Body of pancreas (tissue), 4 donors: ENCODE results near the gene FBXO31. TPM values are rescaled to one million over a fixed set of nuclear protein-coding genes. Genes with fewer than 3 reads are reported as not detected.

Source experiments
- ATAC-seq: fragments of 150-250 bp; one replicate; pipeline ENCODE4 v1.9.1; 2016
- DNase-seq, 4 donors: peaks; one replicate each; pipeline ENCODE4 v3.0.0-alpha.2; 2019
- H3K27ac ChIP-seq, 4 donors: fragments of 200-600 bp; sonication (generic); 1 replicate in 3 of 4; 2 replicates in 1 of 4; pipeline versions ENCODE4 v1.5.1 to v1.6.1; 2016 to 2019; ENCODE audit warnings: mild to moderate bottlenecking in 1 of 4, mixed read lengths in 1 of 4, moderate library complexity in 1 of 4
- H3K27me3 ChIP-seq, 2 donors: fragments of 200-600 bp; sonication (generic); one replicate each; pipeline ENCODE4 v1.6.0; 2016; ENCODE audit warnings: mild to moderate bottlenecking in 1 of 2
- H3K36me3 ChIP-seq, 2 donors: fragments of 200-600 bp; sonication (generic); replicated peaks in 1 of 2; 2 replicates each; pipeline ENCODE4 v1.5.1; 2016; ENCODE audit warnings: low read depth in 2 of 2; ENCODE audit not compliant: insufficient read depth in 1 of 2
- H3K4me1 ChIP-seq: fragments of 200-600 bp; sonication (generic); one replicate; pipeline ENCODE4 v1.6.0; 2016
- H3K4me3 ChIP-seq, 2 donors: fragments of 200-600 bp; sonication (generic); 1 replicate in 1 of 2; 2 replicates in 1 of 2; pipeline ENCODE4 v1.5.1; 2016 to 2019
- H3K9me3 ChIP-seq, 3 donors: fragments of 200-600 bp; sonication (generic); 1 replicate in 2 of 3; 2 replicates in 1 of 3; pipeline ENCODE4 v1.5.1; 2016
- CTCF ChIP-seq, 7 experiments: fragments of 450-650 bp in 4 of 7; fragments of 200-600 bp in 3 of 7; sonication (generic) in 3 of 7; IDR thresholded peaks; one replicate each; pipeline ENCODE4 v1.5.1; 2016 to 2019; ENCODE audit warnings: antibody characterized with exemption in 7 of 7
- POLR2A ChIP-seq, 3 donors: fragments of 450-650 bp; IDR thresholded peaks; one replicate each; pipeline ENCODE4 v1.6.1; 2016; ENCODE audit warnings: antibody characterized with exemption in 3 of 3, mild to moderate bottlenecking in 2 of 3
- WGBS, 2 donors: methylation state at CpG; one replicate each; pipeline ENCODE4 v1.1.5; 2017; 5-methylcytosine and 5-hydroxymethylcytosine counted together
- intact Hi-C: fragments of 100-400 bp; cut with DNase I; formaldehyde crosslinking; loops from one replicate; pipeline ENCODE4 v1.15.1; 2023
- total RNA-seq, 2 donors: library from RNA; depleted of rRNA; stranded (reverse); fragments of >200 nt; gene quantifications; one replicate each; pipeline ENCODE4 v1.1.0, GENCODE V29; 2016

Gene FBXO31
- total RNA-seq, 2 donors from 2014 or later, result 35.5 to 46.8 TPM

GRCh38 chr16:87295259-87295658 lies 88.3 kb downstream of the FBXO31 start:
- 68 to 92% methylated on average over 4 of the region's 4 CpGs for WGBS, 2 donors
- H3K9me3 ChIP-seq, result no peaks in the 10 kb centered on the region
- no peak overlapping the region for H3K4me3 ChIP-seq
- intact Hi-C loops, result no loop called here
- no peaks in the 10 kb centered on the region for H3K27me3 ChIP-seq
- H3K4me1 ChIP-seq, result no peaks in the 10 kb centered on the region
- no peak overlapping the region for H3K27ac ChIP-seq
- TF ChIP-seq POLR2A (IDR thresholded peaks at IDR 0.05) (no peak), CTCF (IDR thresholded peaks at IDR 0.05) (no peak)
- DNase-seq (no peak), ATAC-seq (no peak)
- no peaks in the 10 kb centered on the region for H3K36me3 ChIP-seq

GRCh38 chr16:87293990-87294389 lies 89.6 kb downstream of the FBXO31 start:
- WGBS, 2 donors, result 86 to 92% methylated on average over 3 of the region's 3 CpGs
- DNase-seq (no peak), ATAC-seq (no peak)
- H3K4me1 ChIP-seq, result no peaks in the 10 kb centered on the region
- H3K27me3 ChIP-seq, result no peaks in the 10 kb centered on the region
- no peak for TF ChIP-seq POLR2A (IDR thresholded peaks at IDR 0.05)
- TF ChIP-seq CTCF (IDR thresholded peaks at IDR 0.05), result no peak
- intact Hi-C loops, result no loop called here
- no peaks in the 10 kb centered on the region for H3K36me3 ChIP-seq
- H3K27ac ChIP-seq, result no peak overlapping the region
- no peaks in the 10 kb centered on the region for H3K9me3 ChIP-seq
- H3K4me3 ChIP-seq, result no peak overlapping the region

- H3K4me1 ChIP-seq, result no peaks in the 10 kb centered on the region
- no peaks in the 10 kb centered on the region for H3K36me3 ChIP-seq
- 77 to 95% methylated on average over 6 of the region's 6 CpGs for WGBS, 2 donors
- intact Hi-C loops, result no loop called here
- DNase-seq (no peak), ATAC-seq (no peak)
- H3K4me3 ChIP-seq, result no peak overlapping the region
- TF ChIP-seq POLR2A (IDR thresholded peaks at IDR 0.05), result no peak
- TF ChIP-seq CTCF (IDR thresholded peaks at IDR 0.05), result no peak
- no peaks in the 10 kb centered on the region for H3K27me3 ChIP-seq
- no peaks in the 10 kb centered on the region for H3K9me3 ChIP-seq
- H3K27ac ChIP-seq, result no peak overlapping the region
These were observed 91.6 kb downstream of the FBXO31 start for GRCh38 chr16:87291944-87292343.

GRCh38 chr16:87288753-87289362 lies 94.7 kb downstream of the FBXO31 start:
- no peaks in the 10 kb centered on the region for H3K9me3 ChIP-seq
- no peak overlapping the region for H3K4me3 ChIP-seq
- ATAC-seq (no peak), DNase-seq (no peak)
- no peaks in the 10 kb centered on the region for H3K4me1 ChIP-seq
- no peaks in the 10 kb centered on the region for H3K36me3 ChIP-seq
- intact Hi-C loops, result no loop called here
- no peak for TF ChIP-seq CTCF (IDR thresholded peaks at IDR 0.05)
- WGBS, 2 donors, result 75 to 76% methylated on average over 7 of the region's 7 CpGs
- no peak overlapping the region for H3K27ac ChIP-seq
- H3K27me3 ChIP-seq, result no peaks in the 10 kb centered on the region
